GM12878 (cell line): ENCODE results near the gene TRAPPC2B. TPM values are rescaled to one million over a fixed set of nuclear protein-coding genes. Genes with fewer than 3 reads are reported as not detected.

Source experiments
- ETV6 ChIP-seq, 2 experiments: fragments of 450-650 bp in 1 of 2; IDR thresholded peaks in 1 of 2; conservative IDR thresholded peaks in 1 of 2; 2 replicates each; pipeline ENCODE4 v1.6.1; 2014; ENCODE audit warnings: antibody characterized with exemption in 1 of 2, borderline replicate concordance in 1 of 2, low read depth in 1 of 2, mild to moderate bottlenecking in 1 of 2, moderate library complexity in 1 of 2
- MEF2A ChIP-seq: IDR thresholded peaks from 2 replicates; pipeline ENCODE4 v1.6.1; 2011; ENCODE audit warnings: low read depth, mild to moderate bottlenecking, low read length, moderate library complexity; ENCODE audit not compliant: insufficient read depth
- NFYA ChIP-seq: IDR thresholded peaks from 2 replicates; pipeline ENCODE4 v1.6.1; 2011; ENCODE audit warnings: low read depth, mild to moderate bottlenecking, low read length, improper control_type of control experiment, borderline replicate concordance
- NR2C1 ChIP-seq: fragments of 450-650 bp; IDR thresholded peaks from 2 replicates; pipeline ENCODE4 v1.6.1; 2017; ENCODE audit warnings: antibody characterized with exemption, mild to moderate bottlenecking, moderate library complexity
- polyA plus RNA-seq, 11 experiments: library from polyadenylated mRNA; depleted of rRNA in 4 of 11; unstranded in 6 of 11; stranded (reverse) in 5 of 11; fragments of >200 nt; fragmentation: Nextera tagmentation in 4 of 11; fragmentation: Illumina TruSeq in 1 of 11; extraction: Ambion mirVana in 4 of 11; extraction: Trizol in 1 of 11; gene quantifications; 1 replicate in 1 of 11; 2 replicates in 10 of 11; pipeline versions ENCODE4 v1.2.1 to v1.2.3, GENCODE V29; 2011 to 2016; ENCODE audit warnings: inconsistent platforms in 2 of 11, missing spikeins in 2 of 11, low read depth in 1 of 11
- total RNA-seq, 4 experiments: library from RNA; depleted of rRNA in 3 of 4; stranded (reverse); fragments of >200 nt in 3 of 4; fragmentation: Illumina TruSeq in 1 of 4; extraction: Trizol in 1 of 4; gene quantifications; 2 replicates each; pipeline versions ENCODE4 v1.2.1 to v1.2.3, GENCODE V29; 2013 to 2021
- TF ChIP-seq, protein P1 (sequence below): IDR thresholded peaks from 2 replicates; pipeline ENCODE4 v1.6.1; 2012; ENCODE audit warnings: improper control_type of control experiment, low read depth, low read length; ENCODE audit not compliant: insufficient replicate concordance
- TF ChIP-seq, protein P2 (sequence below): fragments of 150-350 bp; IDR thresholded peaks from 2 replicates; pipeline ENCODE4 v1.6.1; 2014; ENCODE audit warnings: mild to moderate bottlenecking, low read depth, low read length
- TF ChIP-seq, protein P3 (sequence below): fragments of 450-650 bp; IDR thresholded peaks from 2 replicates; pipeline ENCODE4 v1.6.1; 2016; ENCODE audit warnings: mild to moderate bottlenecking
- TF ChIP-seq, protein P4 (sequence below): fragments of 450-650 bp; IDR thresholded peaks from 2 replicates; pipeline ENCODE4 v1.6.1; 2017; ENCODE audit warnings: low read depth, mild to moderate bottlenecking, moderate library complexity
- TF ChIP-seq, protein P5 (sequence below): fragments of 450-650 bp; IDR thresholded peaks from 2 replicates; pipeline ENCODE4 v1.6.1; 2017; ENCODE audit warnings: mild to moderate bottlenecking, moderate library complexity
- TF ChIP-seq, protein P6 (sequence below): fragments of 450-650 bp; formaldehyde crosslinking; IDR thresholded peaks from 2 replicates; pipeline ENCODE4 v1.4.0; 2022; ENCODE audit warnings: mild to moderate bottlenecking, moderate library complexity

TRAPPC2B gene
- total and polyA plus RNA-seq, 10 of the 15 experiments (the other 5 are each of a cell fraction or from before 2014, with no cell fraction given): 10.6 to 86.4 (median 25.6) TPM

DNA sequence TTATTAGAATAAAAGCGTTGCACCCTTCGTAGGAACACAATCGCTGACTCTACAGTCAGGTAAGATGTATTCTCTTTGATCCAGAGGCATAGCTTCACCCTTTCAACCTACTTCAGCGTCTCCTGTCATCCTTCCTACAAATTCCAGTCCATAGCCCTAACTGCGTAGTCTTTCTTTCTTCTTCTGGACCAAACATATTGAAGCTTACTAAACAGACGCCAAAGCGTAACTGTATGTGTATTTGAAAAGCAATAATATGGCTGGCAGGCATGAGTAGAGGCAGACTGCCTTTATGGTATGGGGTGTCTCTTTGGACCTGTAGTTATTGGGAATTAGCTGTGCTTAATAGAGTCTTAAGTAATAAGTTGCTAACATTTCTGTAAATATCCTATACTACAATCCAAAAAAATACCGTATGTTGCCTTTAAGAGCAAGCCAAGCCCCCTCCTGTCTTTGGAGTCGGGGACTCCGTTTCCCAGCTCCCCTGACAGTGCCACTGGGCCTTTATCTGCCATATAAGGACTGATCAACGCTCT is 25.9 kb downstream of the TRAPPC2B start (continued):
- TF ChIP-seq, protein P1, sequence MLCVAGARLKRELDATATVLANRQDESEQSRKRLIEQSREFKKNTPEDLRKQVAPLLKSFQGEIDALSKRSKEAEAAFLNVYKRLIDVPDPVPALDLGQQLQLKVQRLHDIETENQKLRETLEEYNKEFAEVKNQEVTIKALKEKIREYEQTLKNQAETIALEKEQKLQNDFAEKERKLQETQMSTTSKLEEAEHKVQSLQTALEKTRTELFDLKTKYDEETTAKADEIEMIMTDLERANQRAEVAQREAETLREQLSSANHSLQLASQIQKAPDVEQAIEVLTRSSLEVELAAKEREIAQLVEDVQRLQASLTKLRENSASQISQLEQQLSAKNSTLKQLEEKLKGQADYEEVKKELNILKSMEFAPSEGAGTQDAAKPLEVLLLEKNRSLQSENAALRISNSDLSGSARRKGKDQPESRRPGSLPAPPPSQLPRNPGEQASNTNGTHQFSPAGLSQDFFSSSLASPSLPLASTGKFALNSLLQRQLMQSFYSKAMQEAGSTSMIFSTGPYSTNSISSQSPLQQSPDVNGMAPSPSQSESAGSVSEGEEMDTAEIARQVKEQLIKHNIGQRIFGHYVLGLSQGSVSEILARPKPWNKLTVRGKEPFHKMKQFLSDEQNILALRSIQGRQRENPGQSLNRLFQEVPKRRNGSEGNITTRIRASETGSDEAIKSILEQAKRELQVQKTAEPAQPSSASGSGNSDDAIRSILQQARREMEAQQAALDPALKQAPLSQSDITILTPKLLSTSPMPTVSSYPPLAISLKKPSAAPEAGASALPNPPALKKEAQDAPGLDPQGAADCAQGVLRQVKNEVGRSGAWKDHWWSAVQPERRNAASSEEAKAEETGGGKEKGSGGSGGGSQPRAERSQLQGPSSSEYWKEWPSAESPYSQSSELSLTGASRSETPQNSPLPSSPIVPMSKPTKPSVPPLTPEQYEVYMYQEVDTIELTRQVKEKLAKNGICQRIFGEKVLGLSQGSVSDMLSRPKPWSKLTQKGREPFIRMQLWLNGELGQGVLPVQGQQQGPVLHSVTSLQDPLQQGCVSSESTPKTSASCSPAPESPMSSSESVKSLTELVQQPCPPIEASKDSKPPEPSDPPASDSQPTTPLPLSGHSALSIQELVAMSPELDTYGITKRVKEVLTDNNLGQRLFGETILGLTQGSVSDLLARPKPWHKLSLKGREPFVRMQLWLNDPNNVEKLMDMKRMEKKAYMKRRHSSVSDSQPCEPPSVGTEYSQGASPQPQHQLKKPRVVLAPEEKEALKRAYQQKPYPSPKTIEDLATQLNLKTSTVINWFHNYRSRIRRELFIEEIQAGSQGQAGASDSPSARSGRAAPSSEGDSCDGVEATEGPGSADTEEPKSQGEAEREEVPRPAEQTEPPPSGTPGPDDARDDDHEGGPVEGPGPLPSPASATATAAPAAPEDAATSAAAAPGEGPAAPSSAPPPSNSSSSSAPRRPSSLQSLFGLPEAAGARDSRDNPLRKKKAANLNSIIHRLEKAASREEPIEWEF: no peak
- TF ChIP-seq, protein P2, sequence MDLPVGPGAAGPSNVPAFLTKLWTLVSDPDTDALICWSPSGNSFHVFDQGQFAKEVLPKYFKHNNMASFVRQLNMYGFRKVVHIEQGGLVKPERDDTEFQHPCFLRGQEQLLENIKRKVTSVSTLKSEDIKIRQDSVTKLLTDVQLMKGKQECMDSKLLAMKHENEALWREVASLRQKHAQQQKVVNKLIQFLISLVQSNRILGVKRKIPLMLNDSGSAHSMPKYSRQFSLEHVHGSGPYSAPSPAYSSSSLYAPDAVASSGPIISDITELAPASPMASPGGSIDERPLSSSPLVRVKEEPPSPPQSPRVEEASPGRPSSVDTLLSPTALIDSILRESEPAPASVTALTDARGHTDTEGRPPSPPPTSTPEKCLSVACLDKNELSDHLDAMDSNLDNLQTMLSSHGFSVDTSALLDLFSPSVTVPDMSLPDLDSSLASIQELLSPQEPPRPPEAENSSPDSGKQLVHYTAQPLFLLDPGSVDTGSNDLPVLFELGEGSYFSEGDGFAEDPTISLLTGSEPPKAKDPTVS: no peak
- no peak for TF ChIP-seq NFYA
- no peak for TF ChIP-seq ETV6 (conservative IDR thresholded peaks at IDR 0.05 in 1 of 2, IDR thresholded peaks at IDR 0.05 in 1 of 2; ENCODE audit: borderline replicate concordance in 1 of 2, low read depth in 1 of 2)
- TF ChIP-seq, protein P3, sequence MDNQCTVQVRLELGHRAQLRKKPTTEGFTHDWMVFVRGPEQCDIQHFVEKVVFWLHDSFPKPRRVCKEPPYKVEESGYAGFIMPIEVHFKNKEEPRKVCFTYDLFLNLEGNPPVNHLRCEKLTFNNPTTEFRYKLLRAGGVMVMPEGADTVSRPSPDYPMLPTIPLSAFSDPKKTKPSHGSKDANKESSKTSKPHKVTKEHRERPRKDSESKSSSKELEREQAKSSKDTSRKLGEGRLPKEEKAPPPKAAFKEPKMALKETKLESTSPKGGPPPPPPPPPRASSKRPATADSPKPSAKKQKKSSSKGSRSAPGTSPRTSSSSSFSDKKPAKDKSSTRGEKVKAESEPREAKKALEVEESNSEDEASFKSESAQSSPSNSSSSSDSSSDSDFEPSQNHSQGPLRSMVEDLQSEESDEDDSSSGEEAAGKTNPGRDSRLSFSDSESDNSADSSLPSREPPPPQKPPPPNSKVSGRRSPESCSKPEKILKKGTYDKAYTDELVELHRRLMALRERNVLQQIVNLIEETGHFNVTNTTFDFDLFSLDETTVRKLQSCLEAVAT: peak; percentile 89
- no peak for TF ChIP-seq MEF2A
- TF ChIP-seq, protein P4, sequence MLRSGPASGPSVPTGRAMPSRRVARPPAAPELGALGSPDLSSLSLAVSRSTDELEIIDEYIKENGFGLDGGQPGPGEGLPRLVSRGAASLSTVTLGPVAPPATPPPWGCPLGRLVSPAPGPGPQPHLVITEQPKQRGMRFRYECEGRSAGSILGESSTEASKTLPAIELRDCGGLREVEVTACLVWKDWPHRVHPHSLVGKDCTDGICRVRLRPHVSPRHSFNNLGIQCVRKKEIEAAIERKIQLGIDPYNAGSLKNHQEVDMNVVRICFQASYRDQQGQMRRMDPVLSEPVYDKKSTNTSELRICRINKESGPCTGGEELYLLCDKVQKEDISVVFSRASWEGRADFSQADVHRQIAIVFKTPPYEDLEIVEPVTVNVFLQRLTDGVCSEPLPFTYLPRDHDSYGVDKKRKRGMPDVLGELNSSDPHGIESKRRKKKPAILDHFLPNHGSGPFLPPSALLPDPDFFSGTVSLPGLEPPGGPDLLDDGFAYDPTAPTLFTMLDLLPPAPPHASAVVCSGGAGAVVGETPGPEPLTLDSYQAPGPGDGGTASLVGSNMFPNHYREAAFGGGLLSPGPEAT: peak; percentile 75; the same call in 1 of the 2 replicates
- TF ChIP-seq, protein P5, sequence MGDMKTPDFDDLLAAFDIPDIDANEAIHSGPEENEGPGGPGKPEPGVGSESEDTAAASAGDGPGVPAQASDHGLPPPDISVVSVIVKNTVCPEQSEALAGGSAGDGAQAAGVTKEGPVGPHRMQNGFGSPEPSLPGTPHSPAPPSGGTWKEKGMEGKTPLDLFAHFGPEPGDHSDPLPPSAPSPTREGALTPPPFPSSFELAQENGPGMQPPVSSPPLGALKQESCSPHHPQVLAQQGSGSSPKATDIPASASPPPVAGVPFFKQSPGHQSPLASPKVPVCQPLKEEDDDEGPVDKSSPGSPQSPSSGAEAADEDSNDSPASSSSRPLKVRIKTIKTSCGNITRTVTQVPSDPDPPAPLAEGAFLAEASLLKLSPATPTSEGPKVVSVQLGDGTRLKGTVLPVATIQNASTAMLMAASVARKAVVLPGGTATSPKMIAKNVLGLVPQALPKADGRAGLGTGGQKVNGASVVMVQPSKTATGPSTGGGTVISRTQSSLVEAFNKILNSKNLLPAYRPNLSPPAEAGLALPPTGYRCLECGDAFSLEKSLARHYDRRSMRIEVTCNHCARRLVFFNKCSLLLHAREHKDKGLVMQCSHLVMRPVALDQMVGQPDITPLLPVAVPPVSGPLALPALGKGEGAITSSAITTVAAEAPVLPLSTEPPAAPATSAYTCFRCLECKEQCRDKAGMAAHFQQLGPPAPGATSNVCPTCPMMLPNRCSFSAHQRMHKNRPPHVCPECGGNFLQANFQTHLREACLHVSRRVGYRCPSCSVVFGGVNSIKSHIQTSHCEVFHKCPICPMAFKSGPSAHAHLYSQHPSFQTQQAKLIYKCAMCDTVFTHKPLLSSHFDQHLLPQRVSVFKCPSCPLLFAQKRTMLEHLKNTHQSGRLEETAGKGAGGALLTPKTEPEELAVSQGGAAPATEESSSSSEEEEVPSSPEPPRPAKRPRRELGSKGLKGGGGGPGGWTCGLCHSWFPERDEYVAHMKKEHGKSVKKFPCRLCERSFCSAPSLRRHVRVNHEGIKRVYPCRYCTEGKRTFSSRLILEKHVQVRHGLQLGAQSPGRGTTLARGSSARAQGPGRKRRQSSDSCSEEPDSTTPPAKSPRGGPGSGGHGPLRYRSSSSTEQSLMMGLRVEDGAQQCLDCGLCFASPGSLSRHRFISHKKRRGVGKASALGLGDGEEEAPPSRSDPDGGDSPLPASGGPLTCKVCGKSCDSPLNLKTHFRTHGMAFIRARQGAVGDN: no peak
- TF ChIP-seq, protein P6, sequence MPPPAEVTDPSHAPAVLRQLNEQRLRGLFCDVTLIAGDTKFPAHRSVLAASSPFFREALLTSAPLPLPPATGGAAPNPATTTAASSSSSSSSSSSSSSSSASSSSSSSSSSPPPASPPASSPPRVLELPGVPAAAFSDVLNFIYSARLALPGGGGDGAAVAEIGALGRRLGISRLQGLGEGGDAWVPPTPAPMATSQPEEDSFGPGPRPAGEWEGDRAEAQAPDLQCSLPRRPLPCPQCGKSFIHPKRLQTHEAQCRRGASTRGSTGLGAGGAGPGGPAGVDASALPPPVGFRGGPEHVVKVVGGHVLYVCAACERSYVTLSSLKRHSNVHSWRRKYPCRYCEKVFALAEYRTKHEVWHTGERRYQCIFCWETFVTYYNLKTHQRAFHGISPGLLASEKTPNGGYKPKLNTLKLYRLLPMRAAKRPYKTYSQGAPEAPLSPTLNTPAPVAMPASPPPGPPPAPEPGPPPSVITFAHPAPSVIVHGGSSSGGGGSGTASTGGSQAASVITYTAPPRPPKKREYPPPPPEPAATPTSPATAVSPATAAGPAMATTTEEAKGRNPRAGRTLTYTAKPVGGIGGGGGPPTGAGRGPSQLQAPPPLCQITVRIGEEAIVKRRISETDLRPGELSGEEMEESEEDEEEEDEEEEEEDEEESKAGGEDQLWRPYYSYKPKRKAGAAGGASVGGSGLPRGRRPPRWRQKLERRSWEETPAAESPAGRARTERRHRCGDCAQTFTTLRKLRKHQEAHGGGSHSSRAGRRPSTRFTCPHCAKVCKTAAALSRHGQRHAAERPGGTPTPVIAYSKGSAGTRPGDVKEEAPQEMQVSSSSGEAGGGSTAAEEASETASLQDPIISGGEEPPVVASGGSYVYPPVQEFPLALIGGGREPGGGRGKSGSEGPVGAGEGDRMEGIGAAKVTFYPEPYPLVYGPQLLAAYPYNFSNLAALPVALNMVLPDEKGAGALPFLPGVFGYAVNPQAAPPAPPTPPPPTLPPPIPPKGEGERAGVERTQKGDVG: no peak
- no peak for TF ChIP-seq NR2C1
